H1 (cell line): ENCODE results near the gene RPS6KA2.
"Not testable (repeated sequence)": the region's sequence is repeated elsewhere in the genome, so short reads cannot be mapped to it uniquely, and the experiment has no call there.

Experiments
- ATF3 ChIP-seq: IDR thresholded peaks from 2 replicates; pipeline ENCODE4 v1.6.1; 2011; ENCODE audit warnings: low read depth, mild to moderate bottlenecking, low read length; ENCODE audit not compliant: insufficient read depth
- CBX8 ChIP-seq: fragments of 300-800, 300-1000 bp; sonication (generic); IDR thresholded peaks from 2 replicates; pipeline ENCODE4 v1.7.1; 2016; ENCODE audit warnings: low read depth, low read length, borderline replicate concordance
- CTCF ChIP-seq, 3 experiments: IDR thresholded peaks; 1 replicate in 2 of 3; 2 replicates in 1 of 3; pipeline versions ENCODE4 v1.5.1 to v1.6.1; 2011; ENCODE audit warnings: low read length in 3 of 3, mild to moderate bottlenecking in 3 of 3, inconsistent platforms in 2 of 3, low read depth in 1 of 3, moderate library complexity in 1 of 3; ENCODE audit not compliant: insufficient read depth in 1 of 3; ENCODE audit errors: control extremely low read depth in 1 of 3
- EP300 ChIP-seq, 2 experiments: IDR thresholded peaks; 1 replicate in 1 of 2; 2 replicates in 1 of 2; pipeline ENCODE4 v1.6.1; 2011 to 2012; ENCODE audit warnings: low read depth in 2 of 2, low read length in 2 of 2, mild to moderate bottlenecking in 2 of 2, borderline replicate concordance in 1 of 2, inconsistent platforms in 1 of 2, moderate library complexity in 1 of 2
- GABPA ChIP-seq: IDR thresholded peaks from 2 replicates; pipeline ENCODE4 v1.6.1; 2011; ENCODE audit warnings: mild to moderate bottlenecking, low read length, moderate library complexity, borderline replicate concordance; ENCODE audit not compliant: insufficient read depth
- MAX ChIP-seq: IDR thresholded peaks from 2 replicates; pipeline ENCODE4 v1.6.1; 2012; ENCODE audit warnings: inconsistent platforms
- POLR2A ChIP-seq, 2 experiments: IDR thresholded peaks; 1 replicate in 1 of 2; 2 replicates in 1 of 2; pipeline ENCODE4 v1.6.1; 2011; ENCODE audit warnings: low read depth in 2 of 2, low read length in 2 of 2, mild to moderate bottlenecking in 2 of 2; ENCODE audit errors: control extremely low read depth in 1 of 2
- POLR2AphosphoS5 ChIP-seq: IDR thresholded peaks from 2 replicates; pipeline ENCODE4 v1.6.1; 2011; ENCODE audit warnings: low read depth, low read length
- USF2 ChIP-seq: IDR thresholded peaks from 2 replicates; pipeline ENCODE4 v1.6.1; 2011; ENCODE audit warnings: low read length, improper control_type of control experiment
- YY1 ChIP-seq: IDR thresholded peaks from 2 replicates; pipeline ENCODE4 v1.6.1; 2011; ENCODE audit warnings: low read depth, mild to moderate bottlenecking, low read length

- TF ChIP-seq USF2; POLR2A (IDR thresholded peaks at IDR 0.05; ENCODE audit: control extremely low read depth in 1 of 2, low read depth in 2 of 2, low read length in 2 of 2); POLR2AphosphoS5; ATF3; MAX; GABPA; CTCF (IDR thresholded peaks at IDR 0.05; ENCODE audit: control extremely low read depth in 1 of 3, insufficient read depth in 1 of 3, low read depth in 1 of 3, low read length in 3 of 3); CBX8; EP300 (IDR thresholded peaks at IDR 0.05; ENCODE audit: borderline replicate concordance in 1 of 2, low read depth in 2 of 2, low read length in 2 of 2); YY1: not testable (repeated sequence)
These were observed 7.5 kb upstream of the RPS6KA2 start for GRCh38 chr6:166634581-166634980.
